ENCODE measurements around the gene RAP1B.

GRCh38 chr12:68609998-68610369, 715 bp upstream of the RAP1B start:
- no peak for TF ChIP-seq POLR2A (IDR thresholded peaks at IDR 0.05; ENCODE audit: low read length)
- no peak for TF ChIP-seq GATA1 (IDR thresholded peaks at IDR 0.05; ENCODE audit: low read depth, low read length)

Measured in erythroblast (primary cell).